ENCODE results near the gene SPACA7.
"Not testable (repeated sequence)": the region's sequence is repeated elsewhere in the genome, so short reads cannot be mapped to it uniquely, and the experiment has no call there.

Gene SPACA7

GRCh38 chr13:112350300-112350699 is 25.9 kb upstream of the SPACA7 start:
- DNase-seq (ENCODE audit: low read depth) = no peak

GRCh38 chr13:112351825-112352224 is 24.3 kb upstream of the SPACA7 start:
- no peak for DNase-seq (ENCODE audit: low read depth)

- no peak for DNase-seq (ENCODE audit: low read depth)
Observed at GRCh38 chr13:112353856-112354255, 22.3 kb upstream of the SPACA7 start.

- no peak for DNase-seq (ENCODE audit: low read depth)
Observed at GRCh38 chr13:112354330-112355273, 21.6 kb upstream of the SPACA7 start.

- no peak for DNase-seq (ENCODE audit: low read depth)
Observed at GRCh38 chr13:112355274-112355838, 20.8 kb upstream of the SPACA7 start.

GRCh38 chr13:112356190-112356589 is 20.0 kb upstream of the SPACA7 start:
- DNase-seq (ENCODE audit: low read depth) = no peak

GRCh38 chr13:112358156-112358555 is 18.0 kb upstream of the SPACA7 start:
- DNase-seq (ENCODE audit: low read depth) = no peak

GRCh38 chr13:112362021-112362420 is 14.1 kb upstream of the SPACA7 start:
- DNase-seq (ENCODE audit: low read depth) = no peak

- no peak for DNase-seq (ENCODE audit: low read depth)
Observed at GRCh38 chr13:112363867-112364528, 12.2 kb upstream of the SPACA7 start.

- DNase-seq (ENCODE audit: low read depth) = no peak
Observed at GRCh38 chr13:112366907-112367646, 9.1 kb upstream of the SPACA7 start.

GRCh38 chr13:112368883-112369282 is 7.3 kb upstream of the SPACA7 start:
- no peak for DNase-seq (ENCODE audit: low read depth)

GRCh38 chr13:112370311-112370710 is 5.8 kb upstream of the SPACA7 start:
- DNase-seq (ENCODE audit: low read depth) = no peak

GRCh38 chr13:112374271-112374670 is 1.9 kb upstream of the SPACA7 start:
- DNase-seq (ENCODE audit: low read depth) = no peak

GRCh38 chr13:112391746-112392145 is 15.6 kb downstream of the SPACA7 start:
- no peak for DNase-seq (ENCODE audit: low read depth)

GRCh38 chr13:112392719-112393118 is 16.6 kb downstream of the SPACA7 start:
- no peak for DNase-seq (ENCODE audit: low read depth)

GRCh38 chr13:112395022-112395421 is 18.9 kb downstream of the SPACA7 start:
- DNase-seq (ENCODE audit: low read depth) = not testable (repeated sequence)

GRCh38 chr13:112395941-112396340 is 19.8 kb downstream of the SPACA7 start:
- not testable (repeated sequence) for DNase-seq (ENCODE audit: low read depth)

- DNase-seq (ENCODE audit: low read depth) = no peak
Observed at GRCh38 chr13:112397108-112397507, 21.0 kb downstream of the SPACA7 start.

GRCh38 chr13:112398347-112398746 is 22.2 kb downstream of the SPACA7 start:
- not testable (repeated sequence) for DNase-seq (ENCODE audit: low read depth)

- not testable (repeated sequence) for DNase-seq (ENCODE audit: low read depth)
Observed at GRCh38 chr13:112409828-112410227, 33.7 kb downstream of the SPACA7 start.

GRCh38 chr13:112416647-112417046 is 40.5 kb downstream of the SPACA7 start:
- no peak for DNase-seq (ENCODE audit: low read depth)

GRCh38 chr13:112417079-112417478 is 40.9 kb downstream of the SPACA7 start:
- no peak for DNase-seq (ENCODE audit: low read depth)
